Activated T-cell treated with anti-CD3 and anti-CD28 coated beads for 1 hour (primary cell): ENCODE results near the gene ANKRD6.

Experiments
- DNase-seq: peaks from one replicate; pipeline ENCODE4 v3.0.0-alpha.2; 2020; ENCODE audit warnings: low read depth

Gene ANKRD6

GRCh38 chr6:89564752-89565427 is 131.9 kb downstream of the ANKRD6 start:
- DNase-seq: no peak

DNA sequence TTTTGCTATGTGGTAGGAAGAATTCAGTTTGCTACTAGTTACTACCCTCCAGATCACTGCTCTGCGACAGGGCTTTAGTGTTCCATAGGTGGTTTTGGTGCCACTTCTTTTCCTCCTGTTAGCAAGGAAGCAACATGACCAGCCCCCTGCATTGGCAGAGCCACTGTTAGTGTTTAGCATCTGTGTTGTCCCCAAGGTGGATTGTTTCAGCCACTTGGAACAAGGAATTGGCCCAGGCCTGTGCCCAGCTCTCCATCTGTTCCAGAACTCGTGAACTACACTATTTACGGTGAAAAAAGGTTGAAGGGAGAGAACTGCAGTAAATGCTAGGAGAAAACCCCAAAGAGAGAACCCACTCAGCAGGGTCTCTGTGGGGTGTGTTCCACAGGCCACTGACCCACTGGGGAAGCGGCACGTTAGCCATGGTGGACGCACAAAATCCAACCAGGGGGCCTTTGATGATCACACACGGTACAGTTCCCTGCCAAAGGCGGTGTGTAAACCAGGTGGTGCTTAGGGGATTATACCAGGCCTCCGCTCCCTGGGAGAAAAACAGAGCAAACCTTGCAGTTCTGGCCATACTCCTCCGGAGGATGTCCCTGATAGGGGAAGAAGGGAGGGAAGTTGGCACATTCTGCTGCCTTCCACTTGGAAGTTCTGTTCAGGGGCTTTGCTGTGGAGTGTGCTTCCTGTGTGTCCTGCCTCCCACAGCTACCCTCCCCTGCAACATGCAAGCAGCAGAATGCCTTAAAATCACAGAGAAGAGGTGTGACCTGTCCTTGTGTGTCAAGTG is 133.3 kb downstream of the ANKRD6 start:
- no peak for DNase-seq

DNA sequence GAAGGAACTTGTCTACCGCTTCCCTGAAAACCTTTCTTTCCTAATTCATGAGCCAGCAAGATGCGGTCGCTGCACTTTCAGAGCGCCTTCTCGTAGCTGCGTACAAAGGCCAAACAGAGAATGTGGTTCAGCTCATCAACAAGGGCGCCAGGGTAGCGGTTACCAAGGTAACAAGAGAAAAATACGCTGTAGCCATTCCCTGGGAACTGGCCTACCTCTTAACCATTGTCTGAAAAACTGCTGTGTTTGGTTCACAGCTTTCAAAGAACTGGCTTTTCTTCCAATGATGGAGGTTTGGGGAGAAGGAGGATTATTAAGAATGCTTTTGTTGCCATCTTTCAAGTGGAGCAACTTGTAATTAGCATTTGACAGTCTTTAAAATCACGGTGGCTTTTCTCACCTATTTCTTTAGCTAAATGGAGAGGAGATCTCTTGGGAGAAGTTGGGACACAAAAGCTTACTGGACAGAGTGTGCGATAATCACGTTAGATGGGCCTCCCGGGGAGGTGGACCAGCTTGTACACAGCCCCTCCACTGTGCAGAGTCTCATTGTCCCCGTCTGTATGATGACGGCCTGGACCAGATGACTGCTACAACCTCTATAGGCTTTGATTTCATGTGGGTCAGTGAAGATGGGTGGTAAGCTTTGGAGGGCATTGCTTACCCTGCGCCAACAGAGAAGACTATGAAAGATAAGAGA is 134.1 kb downstream of the ANKRD6 start:
- DNase-seq: no peak

DNA sequence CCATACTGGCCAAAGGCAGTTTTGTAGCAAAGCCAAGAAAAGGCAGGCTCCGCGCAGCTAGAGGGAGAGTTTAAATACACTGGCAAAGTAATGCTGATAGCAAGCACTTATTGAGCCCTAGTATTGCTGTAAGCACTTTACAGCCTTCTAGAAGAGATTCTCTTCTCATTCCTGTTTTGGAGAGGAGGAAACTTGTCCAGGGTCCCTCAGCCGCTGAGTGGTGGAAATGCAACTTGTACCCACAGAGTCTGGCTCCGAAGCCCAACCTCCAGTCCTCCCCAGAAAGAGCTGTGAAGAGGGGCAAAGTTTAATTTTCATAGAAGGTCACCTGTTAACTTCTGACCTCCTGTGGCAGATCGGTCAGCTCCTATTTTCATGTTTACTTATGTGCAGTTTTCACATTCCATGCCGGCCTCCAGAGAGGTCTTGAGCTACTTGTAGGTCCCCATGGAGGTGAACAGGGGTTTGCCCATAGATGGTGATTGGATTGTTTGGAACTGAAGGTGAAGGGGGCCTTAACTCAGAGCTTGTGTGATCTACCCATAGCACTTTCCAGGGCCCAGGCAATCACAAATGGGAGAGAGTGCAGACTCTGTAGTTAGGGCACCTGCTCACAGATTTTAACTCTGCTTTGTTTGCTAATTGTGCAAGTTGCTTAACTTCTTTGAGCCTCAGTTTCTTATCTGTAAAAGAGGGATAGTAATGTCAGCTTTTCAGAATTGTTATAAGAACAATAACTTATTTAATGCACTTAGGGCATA is 134.9 kb downstream of the ANKRD6 start:
- DNase-seq: no peak

DNA sequence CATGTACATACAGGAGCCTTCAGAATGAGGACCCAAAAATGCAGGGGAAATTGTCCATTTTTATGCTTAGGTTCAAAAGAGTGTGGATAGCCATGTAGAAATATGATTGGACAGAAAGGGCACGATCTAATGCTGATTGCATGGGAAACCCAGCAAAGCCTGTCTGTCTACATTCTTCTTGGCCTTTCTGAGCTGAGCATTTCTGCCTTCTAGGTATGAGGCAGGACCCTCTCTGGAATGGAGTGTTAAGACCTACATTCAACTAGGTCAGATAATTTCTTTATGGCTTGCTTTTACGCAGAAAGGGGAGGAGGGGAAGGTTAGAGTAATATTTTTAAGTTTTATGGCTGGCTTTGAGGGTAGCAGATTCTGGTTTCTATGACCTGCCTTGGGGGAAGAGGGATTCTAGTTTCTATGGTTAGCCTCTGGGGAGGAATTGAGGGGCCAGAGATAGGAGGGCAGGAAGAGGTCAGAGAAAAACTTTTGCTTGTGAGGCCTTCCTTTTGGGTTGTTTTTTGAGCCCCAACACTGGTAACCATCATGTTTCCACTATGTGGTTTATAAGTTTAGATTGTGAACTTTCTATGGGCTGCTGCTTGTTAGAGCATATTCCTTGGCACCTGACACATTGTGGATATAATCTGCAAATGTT is 142.1 kb downstream of the ANKRD6 start:
- DNase-seq: no peak

DNA sequence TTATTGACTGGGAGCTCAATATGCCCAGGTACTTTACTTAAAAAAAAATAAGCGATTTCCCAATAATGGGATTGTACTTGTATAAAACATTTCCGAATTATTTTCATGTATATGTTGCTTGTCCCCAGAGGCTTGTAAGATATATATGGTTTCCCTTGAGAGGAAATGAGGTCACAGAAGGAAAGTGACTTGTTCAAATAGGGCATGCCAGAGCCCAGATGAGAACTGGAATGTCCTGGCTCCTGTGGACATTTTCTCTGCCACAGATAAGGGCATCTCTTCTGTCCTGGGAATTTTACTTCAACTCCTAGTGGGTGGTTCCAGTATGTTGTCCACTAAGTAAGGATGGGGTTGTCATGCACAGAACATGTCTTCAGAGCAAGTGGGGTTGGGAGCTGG is 142.6 kb downstream of the ANKRD6 start:
- no peak for DNase-seq

- DNase-seq: no peak
Observed at GRCh38 chr6:89580997-89581666, 148.2 kb downstream of the ANKRD6 start.

DNA sequence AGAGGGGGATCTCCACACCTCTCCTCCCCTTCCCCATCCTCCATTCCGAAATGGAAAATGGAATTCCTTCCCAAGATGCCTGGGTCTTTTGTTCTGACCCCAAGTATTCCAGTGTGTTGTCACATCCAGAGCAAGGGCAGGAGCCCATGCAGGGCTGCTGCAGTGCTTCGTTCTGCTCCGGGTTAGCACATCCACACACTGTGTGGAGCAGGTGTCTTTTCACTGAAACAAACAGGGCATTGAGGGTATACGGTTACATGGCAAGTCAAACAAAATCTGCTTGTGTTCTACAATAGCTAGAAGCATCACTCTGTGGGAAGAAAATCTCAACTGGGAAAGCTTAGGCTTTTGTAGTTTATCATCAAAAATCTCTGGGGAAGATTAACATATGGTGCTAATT is 148.7 kb downstream of the ANKRD6 start:
- DNase-seq: no peak

DNA sequence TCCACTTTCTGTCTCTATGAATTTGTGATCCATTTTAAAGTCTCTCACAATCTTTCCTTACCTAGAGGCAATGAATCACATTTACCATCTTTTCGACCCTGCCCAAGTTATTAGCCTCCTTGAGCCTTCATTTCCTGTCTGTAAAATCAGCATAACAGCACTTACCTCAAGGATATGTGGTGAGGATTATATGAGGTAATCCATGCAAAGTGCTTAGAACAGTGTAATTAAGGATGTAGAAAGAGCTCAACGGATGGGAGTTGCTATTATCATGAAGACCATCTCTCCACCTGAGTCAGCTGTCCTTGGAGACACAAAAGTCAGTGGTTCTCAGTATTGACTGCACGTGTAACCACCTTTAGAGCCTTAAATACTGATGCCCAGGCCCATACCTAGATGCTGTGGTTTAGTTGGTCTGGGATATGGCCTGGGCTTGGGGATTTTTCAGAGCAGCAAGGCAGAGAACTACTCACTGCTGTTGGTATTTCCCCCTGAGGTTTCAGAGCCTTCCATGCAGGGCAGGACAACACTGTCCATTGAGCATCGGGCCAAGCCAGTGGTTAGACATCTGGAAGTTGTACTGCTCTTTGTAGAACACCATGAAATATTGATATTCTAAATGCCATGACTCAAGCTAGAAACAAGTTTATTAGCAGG is 149.8 kb downstream of the ANKRD6 start:
- no peak for DNase-seq

DNA sequence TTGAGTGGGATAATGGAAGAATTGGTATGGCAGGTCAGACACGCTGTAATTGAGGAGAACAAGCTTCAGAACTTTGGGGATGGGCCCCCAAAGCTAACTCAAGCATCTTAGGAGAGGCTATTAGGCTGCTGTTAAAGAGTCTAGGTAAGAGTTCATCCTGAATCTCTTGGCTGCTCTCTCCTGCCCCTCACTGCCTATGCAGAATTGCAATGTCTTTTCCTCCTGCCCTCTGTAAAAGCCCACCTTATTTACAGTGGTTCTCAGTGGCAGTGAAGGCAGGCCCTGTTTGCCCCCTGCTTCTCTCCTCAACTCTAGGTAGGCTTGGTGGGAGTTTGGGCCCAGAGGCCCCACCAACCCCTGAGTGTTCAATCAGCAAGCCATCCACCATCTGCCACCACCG is 150.6 kb downstream of the ANKRD6 start:
- no peak for DNase-seq

- DNase-seq: no peak
Observed at GRCh38 chr6:89584539-89584938, 151.6 kb downstream of the ANKRD6 start.

DNA sequence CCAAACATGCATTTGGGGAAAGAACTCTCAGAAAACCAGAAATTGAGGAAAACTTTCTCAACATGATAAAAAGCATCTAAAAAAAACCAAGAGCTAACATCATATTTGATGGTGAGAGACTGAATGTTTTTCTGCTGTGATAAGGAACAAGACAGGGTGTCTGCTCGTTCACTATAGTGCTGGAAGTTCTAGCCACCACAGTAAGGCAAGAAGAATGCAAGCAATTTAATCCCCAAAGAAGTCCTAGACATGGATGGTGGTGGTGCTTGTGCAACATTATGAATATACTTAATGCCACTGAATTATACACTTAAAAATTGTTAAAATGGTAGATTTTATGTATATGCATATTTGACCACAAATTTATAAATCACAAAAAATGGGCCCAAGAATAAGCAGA is 152.2 kb downstream of the ANKRD6 start:
- DNase-seq: no peak

DNA sequence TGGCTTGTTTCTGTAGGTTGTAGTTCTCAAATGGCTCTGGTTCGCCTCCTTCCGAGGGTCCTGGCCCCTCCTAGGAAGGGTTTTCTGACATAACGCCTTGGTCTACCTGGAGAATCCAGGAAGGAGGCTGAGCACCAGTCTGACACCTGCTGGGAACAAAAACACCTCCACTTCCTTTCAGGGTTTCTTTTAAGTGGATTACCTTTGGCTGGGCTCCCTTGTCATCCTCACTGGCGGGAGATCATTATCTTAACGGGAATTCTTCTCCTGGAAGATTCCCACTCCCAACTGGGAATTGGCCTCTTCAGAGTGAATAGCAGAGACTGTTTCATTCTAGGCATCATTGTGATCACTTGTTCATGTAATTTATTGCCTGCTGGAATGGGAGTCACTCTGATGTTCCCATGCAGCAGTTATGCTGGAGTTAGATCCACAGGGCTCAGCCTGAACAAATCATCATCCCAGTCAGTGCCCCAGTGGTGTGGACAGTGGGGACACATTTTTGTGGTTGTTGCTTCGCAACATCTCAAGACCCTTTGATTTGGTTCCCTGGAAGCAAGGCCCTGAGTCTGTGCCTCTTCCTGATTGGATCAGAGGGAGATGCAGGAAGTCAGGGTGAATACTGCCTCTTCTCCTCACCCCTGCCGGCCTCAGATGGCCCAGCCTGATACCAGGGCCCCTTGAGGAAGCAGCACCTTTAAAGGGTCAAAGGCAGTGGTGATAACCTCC is 156.5 kb downstream of the ANKRD6 start:
- DNase-seq: no peak

DNA sequence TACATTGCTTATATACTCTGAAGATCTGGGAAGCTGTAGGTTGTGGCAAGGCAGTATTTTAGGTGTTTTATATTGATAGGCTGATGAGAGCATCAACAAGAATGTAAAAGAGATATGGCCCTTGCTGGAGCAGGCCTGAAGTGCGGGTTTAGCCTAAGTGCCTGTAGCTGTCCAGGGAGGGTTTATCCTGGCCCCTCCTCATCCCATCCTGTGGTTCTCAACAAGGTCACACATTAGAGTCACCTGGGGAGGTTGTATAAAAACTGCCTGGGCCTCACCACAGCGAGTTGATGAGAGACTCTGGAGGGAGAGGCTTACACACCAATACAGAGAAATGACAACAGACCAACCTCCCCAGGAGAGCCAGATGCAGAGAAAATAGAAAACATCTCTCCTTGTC is 157.2 kb downstream of the ANKRD6 start:
- DNase-seq: no peak

GRCh38 chr6:89591745-89592144 is 158.8 kb downstream of the ANKRD6 start:
- no peak for DNase-seq

- DNase-seq: no peak
Observed at GRCh38 chr6:89596056-89596455, 163.1 kb downstream of the ANKRD6 start.

DNA sequence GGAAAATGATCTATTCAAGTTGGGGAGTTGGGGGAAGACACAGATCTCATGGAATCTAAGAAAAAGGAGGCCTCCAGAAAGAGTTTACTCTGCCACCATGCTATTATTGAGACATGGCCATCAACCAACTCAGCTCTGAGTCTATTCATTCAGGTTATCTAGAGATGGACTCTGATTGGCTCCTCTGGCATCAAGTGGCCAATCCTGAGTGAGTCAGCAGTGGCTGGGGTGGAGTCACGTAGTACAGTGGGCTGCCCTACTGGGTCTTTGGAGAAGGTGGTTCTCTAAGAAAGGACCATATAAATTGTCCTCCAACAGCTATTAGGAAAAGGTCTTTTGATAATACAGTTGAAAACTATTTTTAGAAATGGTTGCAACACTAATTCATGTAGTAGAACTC is 163.5 kb downstream of the ANKRD6 start:
- no peak for DNase-seq

- DNase-seq: no peak
Observed at GRCh38 chr6:89597372-89597771, 164.4 kb downstream of the ANKRD6 start.

- no peak for DNase-seq
Observed at GRCh38 chr6:89597988-89598387, 165.0 kb downstream of the ANKRD6 start.

GRCh38 chr6:89599727-89600126 is 166.8 kb downstream of the ANKRD6 start:
- no peak for DNase-seq
